Measurements from ENCODE around the gene ABCC12.

GRCh38 chr16:48161906-48162305 lies 6.1 kb upstream of the ABCC12 start:
- TF ChIP-seq CTCF (conservative IDR thresholded peaks at IDR 0.05): no peak
- TF ChIP-seq ZFX (IDR thresholded peaks at IDR 0.05): no peak

Measured in C4-2B (cell line).